H9 (cell line): Measurements from ENCODE around the gene UBIAD1. TPM values are rescaled to one million over a fixed set of nuclear protein-coding genes. Genes with fewer than 3 reads are reported as not detected.

Experiments
- DNase-seq: peaks from one replicate; pipeline ENCODE4 v3.0.0-alpha.2; 2017
- H2AFZ ChIP-seq: one replicate; pipeline ENCODE4 v1.6.1; 2013; ENCODE audit warnings: mild to moderate bottlenecking, low read length, control low read depth, moderate library complexity
- H2AK5ac ChIP-seq: 2 replicates; pipeline ENCODE4 v1.6.1; 2013; ENCODE audit warnings: low read length, control low read depth, mixed read lengths; ENCODE audit not compliant: insufficient read length
- H2BK120ac ChIP-seq: one replicate; pipeline ENCODE4 v1.6.1; 2013; ENCODE audit warnings: low read depth, mild to moderate bottlenecking, low read length, control low read depth, inconsistent platforms; ENCODE audit not compliant: poor library complexity, severe bottlenecking
- H2BK12ac ChIP-seq: 2 replicates; pipeline ENCODE4 v1.6.1; 2013; ENCODE audit warnings: low read length, control low read depth, mixed read lengths, low read depth; ENCODE audit not compliant: insufficient read length
- H2BK15ac ChIP-seq: 2 replicates; pipeline ENCODE4 v1.6.1; 2013; ENCODE audit warnings: low read depth, low read length, control low read depth
- H2BK20ac ChIP-seq: one replicate; pipeline ENCODE4 v1.6.1; 2013; ENCODE audit warnings: low read depth, mild to moderate bottlenecking, low read length, control low read depth, inconsistent platforms; ENCODE audit not compliant: poor library complexity, severe bottlenecking
- H2BK5ac ChIP-seq: 2 replicates; pipeline ENCODE4 v1.6.1; 2013; ENCODE audit warnings: low read length, control low read depth, mixed read lengths; ENCODE audit not compliant: insufficient read length
- H3K14ac ChIP-seq: 2 replicates; pipeline ENCODE4 v1.6.1; 2013; ENCODE audit warnings: low read length, control low read depth; ENCODE audit not compliant: insufficient read depth
- H3K18ac ChIP-seq: 2 replicates; pipeline ENCODE4 v1.6.1; 2013; ENCODE audit warnings: low read depth, mild to moderate bottlenecking, mixed read lengths, low read length, control low read depth; ENCODE audit not compliant: insufficient read length
- H3K23ac ChIP-seq: 2 replicates; pipeline ENCODE4 v1.6.1; 2013; ENCODE audit warnings: low read length, control low read depth, mixed read lengths, low read depth; ENCODE audit not compliant: insufficient read length
- H3K23me2 ChIP-seq: 2 replicates; pipeline ENCODE4 v1.6.1; 2013; ENCODE audit warnings: low read depth, mild to moderate bottlenecking, mixed read lengths, low read length, control low read depth; ENCODE audit not compliant: insufficient read length, poor library complexity, severe bottlenecking
- H3K27ac ChIP-seq: 2 replicates; pipeline ENCODE4 v1.5.1; 2013; ENCODE audit warnings: low read length, control low read depth, mixed read lengths, low read depth; ENCODE audit not compliant: insufficient read length
- H3K27me3 ChIP-seq: 2 replicates; pipeline ENCODE4 v1.6.1; 2013; ENCODE audit warnings: low read length, control low read depth, inconsistent platforms; ENCODE audit not compliant: insufficient read depth
- H3K4ac ChIP-seq: 2 replicates; pipeline ENCODE4 v1.6.1; 2013; ENCODE audit warnings: low read depth, mild to moderate bottlenecking, control low read depth, inconsistent platforms, low read length, moderate library complexity
- H3K4me1 ChIP-seq: 2 replicates; pipeline ENCODE4 v1.6.1; 2013; ENCODE audit warnings: low read length, control low read depth, inconsistent platforms; ENCODE audit not compliant: insufficient read depth
- H3K4me2 ChIP-seq: 2 replicates; pipeline ENCODE4 v1.6.1; 2013; ENCODE audit warnings: low read length, control low read depth, mixed read lengths; ENCODE audit not compliant: insufficient read length, insufficient read depth
- H3K56ac ChIP-seq: 2 replicates; pipeline ENCODE4 v1.6.1; 2013; ENCODE audit warnings: low read depth, mild to moderate bottlenecking, mixed read lengths, low read length, control low read depth; ENCODE audit not compliant: insufficient read length
- H3K79me1 ChIP-seq: 2 replicates; pipeline ENCODE4 v1.6.1; 2013; ENCODE audit warnings: low read depth, mild to moderate bottlenecking, moderate library complexity, low read length, control low read depth, inconsistent platforms; ENCODE audit not compliant: insufficient read depth, poor library complexity, severe bottlenecking
- H3K79me2 ChIP-seq: 2 replicates; pipeline ENCODE4 v1.6.1; 2013; ENCODE audit warnings: low read length, control low read depth, inconsistent platforms; ENCODE audit not compliant: insufficient read depth
- H3K9ac ChIP-seq: 2 replicates; pipeline ENCODE4 v1.6.1; 2013; ENCODE audit warnings: low read length, control low read depth, mixed read lengths; ENCODE audit not compliant: insufficient read length; ENCODE audit errors: extremely low read depth
- H3K9me3 ChIP-seq: one replicate; pipeline ENCODE4 v1.6.1; 2013; ENCODE audit warnings: low read depth, low read length, inconsistent platforms; ENCODE audit not compliant: control insufficient read depth
- H3T11ph ChIP-seq: one replicate; pipeline ENCODE4 v1.6.1; 2013; ENCODE audit warnings: mild to moderate bottlenecking, low read length, control low read depth, inconsistent platforms
- H4K20me1 ChIP-seq: one replicate; pipeline ENCODE4 v1.6.1; 2013; ENCODE audit not compliant: control insufficient read depth, insufficient read length, insufficient read depth
- H4K5ac ChIP-seq: 2 replicates; pipeline ENCODE4 v1.6.1; 2013; ENCODE audit warnings: low read depth, mild to moderate bottlenecking, mixed read lengths, low read length, control low read depth; ENCODE audit not compliant: insufficient read length
- H4K8ac ChIP-seq: replicated peaks from 2 replicates; pipeline ENCODE4 v1.6.1; 2013; ENCODE audit warnings: low read length, control low read depth, mixed read lengths, low read depth; ENCODE audit not compliant: insufficient read length
- H4K91ac ChIP-seq: 2 replicates; pipeline ENCODE4 v1.6.1; 2013; ENCODE audit warnings: low read depth, mild to moderate bottlenecking, moderate library complexity, mixed read lengths, low read length, control low read depth; ENCODE audit not compliant: insufficient read length
- H3K27ac Mint-ChIP-seq, 3 experiments: 2 replicates in 2 of 3; 3 replicates in 1 of 3; pipeline ENCODE4 v1.8.0; 2020 to 2021; ENCODE audit warnings: mixed read lengths in 3 of 3, mild to moderate bottlenecking in 1 of 3, moderate library complexity in 1 of 3
- H3K27me3 Mint-ChIP-seq: 2 replicates; pipeline ENCODE4 v1.8.0; 2021; ENCODE audit warnings: low read depth, mild to moderate bottlenecking, moderate library complexity, mixed read lengths
- H3K36me3 Mint-ChIP-seq, 3 experiments: 2 replicates in 2 of 3; 3 replicates in 1 of 3; pipeline ENCODE4 v1.8.0; 2020 to 2021; ENCODE audit warnings: low read depth in 3 of 3, mixed read lengths in 3 of 3; ENCODE audit not compliant: insufficient read depth in 1 of 3
- H3K4me1 Mint-ChIP-seq, 2 experiments: 2 replicates each; pipeline ENCODE4 v1.8.0; 2020; ENCODE audit warnings: mixed read lengths in 2 of 2
- H3K4me3 Mint-ChIP-seq, 2 experiments: 2 replicates in 1 of 2; 3 replicates in 1 of 2; pipeline ENCODE4 v1.8.0; 2020 to 2021; ENCODE audit warnings: mild to moderate bottlenecking in 2 of 2, mixed read lengths in 2 of 2, moderate library complexity in 1 of 2
- H3K9me3 Mint-ChIP-seq, 2 experiments: 2 replicates in 1 of 2; 3 replicates in 1 of 2; pipeline ENCODE4 v1.8.0; 2020; ENCODE audit warnings: mild to moderate bottlenecking in 2 of 2, mixed read lengths in 2 of 2, moderate library complexity in 1 of 2
- WGBS: extraction: QIAGEN DNeasy Blood & Tissue Kit; methylation state at CpG from one replicate; pipeline ENCODE4 v1.1.7; 2013; ENCODE audit warnings: missing lambda C conversion rate, low lambda C conversion rate, mixed read lengths; ENCODE audit not compliant: insufficient read length; ENCODE audit errors: extremely low coverage; 5-methylcytosine and 5-hydroxymethylcytosine counted together
- total RNA-seq: library from RNA; stranded (reverse); gene quantifications from 2 replicates; pipeline ENCODE4 v1.2.1, GENCODE V29; 2021
- TF ChIP-seq, protein P1 (sequence below): fragments of 200-600 bp; sonication (generic); conservative IDR thresholded peaks from 3 replicates; pipeline ENCODE4 v1.8.0; 2021; ENCODE audit warnings: antibody characterized with exemption, mild to moderate bottlenecking

Gene UBIAD1
- total RNA-seq, 1 experiment from 2014 or later = 30.2 TPM

- TF ChIP-seq, protein P1, sequence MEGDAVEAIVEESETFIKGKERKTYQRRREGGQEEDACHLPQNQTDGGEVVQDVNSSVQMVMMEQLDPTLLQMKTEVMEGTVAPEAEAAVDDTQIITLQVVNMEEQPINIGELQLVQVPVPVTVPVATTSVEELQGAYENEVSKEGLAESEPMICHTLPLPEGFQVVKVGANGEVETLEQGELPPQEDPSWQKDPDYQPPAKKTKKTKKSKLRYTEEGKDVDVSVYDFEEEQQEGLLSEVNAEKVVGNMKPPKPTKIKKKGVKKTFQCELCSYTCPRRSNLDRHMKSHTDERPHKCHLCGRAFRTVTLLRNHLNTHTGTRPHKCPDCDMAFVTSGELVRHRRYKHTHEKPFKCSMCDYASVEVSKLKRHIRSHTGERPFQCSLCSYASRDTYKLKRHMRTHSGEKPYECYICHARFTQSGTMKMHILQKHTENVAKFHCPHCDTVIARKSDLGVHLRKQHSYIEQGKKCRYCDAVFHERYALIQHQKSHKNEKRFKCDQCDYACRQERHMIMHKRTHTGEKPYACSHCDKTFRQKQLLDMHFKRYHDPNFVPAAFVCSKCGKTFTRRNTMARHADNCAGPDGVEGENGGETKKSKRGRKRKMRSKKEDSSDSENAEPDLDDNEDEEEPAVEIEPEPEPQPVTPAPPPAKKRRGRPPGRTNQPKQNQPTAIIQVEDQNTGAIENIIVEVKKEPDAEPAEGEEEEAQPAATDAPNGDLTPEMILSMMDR = no peak
- no peak overlapping the region for H3K4me2 ChIP-seq
- no peak for DNase-seq
- H2BK12ac ChIP-seq = no peak overlapping the region
- H4K20me1 ChIP-seq = peaks cover 2% of the 10 kb centered on the region
- H2BK120ac ChIP-seq = no peak overlapping the region
- H3K14ac ChIP-seq = no peak overlapping the region
- H3K23ac ChIP-seq = no peak overlapping the region
- no CpG with 5 or more reads among the region's 2 CpGs for WGBS
- H3K56ac ChIP-seq = no peak overlapping the region
- no peak overlapping the region for H4K5ac ChIP-seq
- no peak overlapping the region for H4K8ac ChIP-seq
- no peaks in the 10 kb centered on the region for H3K4me1 Mint-ChIP-seq
- no peaks in the 10 kb centered on the region for H3K9me3 ChIP-seq
- H3K23me2 ChIP-seq = no peaks in the 10 kb centered on the region
- no peak overlapping the region for H2BK20ac ChIP-seq
- no peak overlapping the region for H3T11ph ChIP-seq
- H2BK5ac ChIP-seq = no peak overlapping the region
- no peak overlapping the region for H3K9ac ChIP-seq
- H3K4me1 ChIP-seq = no peaks in the 10 kb centered on the region
- no peak overlapping the region for H3K18ac ChIP-seq
- 0 out of 2 replicates have a peak, but pooled peaks cover 1% of the 10 kb centered on the region for H3K79me2 ChIP-seq
- no peak overlapping the region for H2BK15ac ChIP-seq
- no peak overlapping the region for H3K4ac ChIP-seq
- no peaks in the 10 kb centered on the region for H3K27me3 Mint-ChIP-seq
- H3K27me3 ChIP-seq = no peaks in the 10 kb centered on the region
- no peaks in the 10 kb centered on the region for H3K79me1 ChIP-seq
- H3K27ac Mint-ChIP-seq = no peak overlapping the region
- H3K36me3 Mint-ChIP-seq = peaks cover 43 to 99% (median 78%) of the 10 kb centered on the region in 3 experiments; a peak in 6 of 7 replicates
- no peak overlapping the region for H2AK5ac ChIP-seq
- H4K91ac ChIP-seq = no peak overlapping the region
- H3K9me3 Mint-ChIP-seq = no peaks in the 10 kb centered on the region
- H3K27ac ChIP-seq = no peak overlapping the region
- H2AFZ ChIP-seq = no peak overlapping the region
- no peak overlapping the region for H3K4me3 Mint-ChIP-seq
These were observed 39.8 kb upstream of the UBIAD1 start for GRCh38 chr1:11233208-11233607.
